ENCODE measurements around the gene ST3GAL4. TPM values are rescaled to one million over a fixed set of nuclear protein-coding genes. Genes with fewer than 3 reads are reported as not detected.

ST3GAL4 gene
- total RNA-seq, 6 experiments from 2014 or later, result 25.9 to 34.6 (median 30.0) TPM

DNA sequence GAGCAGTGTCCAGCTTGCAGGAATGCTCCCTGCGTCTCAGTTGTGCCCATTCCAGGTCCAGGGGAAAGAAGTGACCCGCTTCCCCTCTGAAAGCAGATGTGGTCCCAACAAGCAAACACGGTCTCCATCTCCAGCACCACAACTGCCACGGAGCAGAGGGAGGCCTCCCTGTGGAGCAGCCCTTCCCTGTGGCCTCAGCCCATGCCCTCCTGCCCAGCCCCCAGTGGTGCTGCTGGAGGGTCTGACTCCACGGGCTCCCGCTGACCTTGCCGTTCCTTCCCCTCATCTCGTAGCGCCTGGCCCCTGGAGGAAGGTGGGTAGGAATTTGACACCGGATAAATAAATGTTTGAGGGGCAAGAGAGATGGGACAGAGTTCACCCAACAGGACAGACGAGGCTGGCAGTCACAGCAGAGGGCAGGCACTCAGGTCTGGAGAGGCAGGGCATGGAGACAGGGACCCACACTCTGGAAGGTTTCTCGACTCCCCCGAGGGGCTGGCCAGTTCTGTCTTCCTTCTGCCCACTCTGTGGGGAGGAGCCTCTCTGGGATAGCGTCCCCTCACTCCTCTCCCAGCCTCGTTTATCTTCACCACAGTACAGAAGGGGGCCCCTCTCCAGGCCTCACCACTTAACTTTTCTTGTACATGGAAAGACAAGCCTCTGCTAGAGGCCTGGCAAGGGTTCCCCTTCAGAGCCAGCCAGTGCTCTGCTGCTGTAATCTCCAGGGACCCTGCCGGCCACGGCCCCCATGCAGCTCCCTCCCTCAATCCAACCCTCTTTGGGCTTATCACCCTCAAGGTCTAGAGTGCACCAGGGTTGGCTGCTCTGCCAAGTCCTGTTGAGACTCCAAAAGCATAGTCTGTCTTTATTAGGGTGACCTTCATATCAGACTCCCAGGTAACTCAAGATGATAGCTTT is 7.5 kb upstream of the ST3GAL4 start:
- TF ChIP-seq, protein P1, sequence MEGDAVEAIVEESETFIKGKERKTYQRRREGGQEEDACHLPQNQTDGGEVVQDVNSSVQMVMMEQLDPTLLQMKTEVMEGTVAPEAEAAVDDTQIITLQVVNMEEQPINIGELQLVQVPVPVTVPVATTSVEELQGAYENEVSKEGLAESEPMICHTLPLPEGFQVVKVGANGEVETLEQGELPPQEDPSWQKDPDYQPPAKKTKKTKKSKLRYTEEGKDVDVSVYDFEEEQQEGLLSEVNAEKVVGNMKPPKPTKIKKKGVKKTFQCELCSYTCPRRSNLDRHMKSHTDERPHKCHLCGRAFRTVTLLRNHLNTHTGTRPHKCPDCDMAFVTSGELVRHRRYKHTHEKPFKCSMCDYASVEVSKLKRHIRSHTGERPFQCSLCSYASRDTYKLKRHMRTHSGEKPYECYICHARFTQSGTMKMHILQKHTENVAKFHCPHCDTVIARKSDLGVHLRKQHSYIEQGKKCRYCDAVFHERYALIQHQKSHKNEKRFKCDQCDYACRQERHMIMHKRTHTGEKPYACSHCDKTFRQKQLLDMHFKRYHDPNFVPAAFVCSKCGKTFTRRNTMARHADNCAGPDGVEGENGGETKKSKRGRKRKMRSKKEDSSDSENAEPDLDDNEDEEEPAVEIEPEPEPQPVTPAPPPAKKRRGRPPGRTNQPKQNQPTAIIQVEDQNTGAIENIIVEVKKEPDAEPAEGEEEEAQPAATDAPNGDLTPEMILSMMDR (IDR thresholded peaks at IDR 0.05), result no peak
- DNase-seq, result no peak
- H3K4me1 Mint-ChIP-seq (ENCODE audit: low read depth), result peaks cover 54% of the 10 kb centered on the region
- H3K9me3 Mint-ChIP-seq, result no peaks in the 10 kb centered on the region
- H3K27ac Mint-ChIP-seq, result peak overlapping the region; percentile 69
- H3K27me3 Mint-ChIP-seq (ENCODE audit: insufficient read depth), result no peaks in the 10 kb centered on the region; the same call in 1 of the 2 replicates
- H3K4me3 Mint-ChIP-seq, result no peak overlapping the region
- peaks cover 29% of the 10 kb centered on the region for H3K36me3 Mint-ChIP-seq (ENCODE audit: low read depth)

DNA sequence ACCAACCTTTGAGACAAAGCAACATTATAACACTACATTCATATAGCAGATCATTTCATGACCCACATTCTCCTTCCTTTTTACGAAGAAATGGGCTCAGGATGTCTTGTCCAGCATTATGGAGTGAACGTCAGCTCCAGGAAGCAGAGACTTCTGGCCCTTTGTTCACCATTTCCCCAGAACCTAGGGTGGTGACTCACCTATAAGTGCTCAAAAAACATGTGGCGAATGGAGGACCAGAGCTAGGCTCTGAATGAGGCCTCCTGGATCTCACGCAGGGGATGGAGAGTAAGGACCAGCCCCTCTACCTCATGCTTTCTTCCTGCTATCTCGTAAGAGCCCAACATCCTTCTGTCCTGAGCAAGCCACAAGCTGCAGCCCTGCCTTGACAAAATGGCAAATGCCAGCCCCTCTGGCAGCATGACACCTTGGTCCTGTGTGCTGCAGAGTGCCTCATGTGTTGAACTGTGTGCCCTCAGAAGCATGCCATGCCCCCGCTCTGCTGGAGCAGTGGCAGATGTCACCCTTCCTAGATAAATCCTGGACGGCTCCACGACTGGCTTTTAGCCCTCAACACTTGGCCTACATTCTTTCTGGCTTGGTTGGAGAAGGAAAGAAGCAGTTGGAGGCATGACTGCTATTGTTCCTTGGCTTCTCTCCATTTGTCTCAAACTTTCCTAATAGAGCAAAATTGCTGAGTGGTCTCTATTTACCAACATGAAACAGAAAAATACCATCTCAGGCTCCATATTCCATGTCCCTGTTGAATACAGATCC is 6.5 kb upstream of the ST3GAL4 start:
- no peak overlapping the region; the same call in 1 of the 2 replicates for H3K4me3 Mint-ChIP-seq
- no peaks in the 10 kb centered on the region; the same call in 1 of the 2 replicates for H3K27me3 Mint-ChIP-seq (ENCODE audit: insufficient read depth)
- H3K4me1 Mint-ChIP-seq (ENCODE audit: low read depth), result peaks cover 59% of the 10 kb centered on the region
- peak overlapping the region; percentile 69 for H3K27ac Mint-ChIP-seq
- TF ChIP-seq, protein P1 (IDR thresholded peaks at IDR 0.05), result no peak
- DNase-seq, result peak; percentile 36
- H3K9me3 Mint-ChIP-seq, result no peaks in the 10 kb centered on the region
- peaks cover 24% of the 10 kb centered on the region for H3K36me3 Mint-ChIP-seq (ENCODE audit: low read depth)

DNA sequence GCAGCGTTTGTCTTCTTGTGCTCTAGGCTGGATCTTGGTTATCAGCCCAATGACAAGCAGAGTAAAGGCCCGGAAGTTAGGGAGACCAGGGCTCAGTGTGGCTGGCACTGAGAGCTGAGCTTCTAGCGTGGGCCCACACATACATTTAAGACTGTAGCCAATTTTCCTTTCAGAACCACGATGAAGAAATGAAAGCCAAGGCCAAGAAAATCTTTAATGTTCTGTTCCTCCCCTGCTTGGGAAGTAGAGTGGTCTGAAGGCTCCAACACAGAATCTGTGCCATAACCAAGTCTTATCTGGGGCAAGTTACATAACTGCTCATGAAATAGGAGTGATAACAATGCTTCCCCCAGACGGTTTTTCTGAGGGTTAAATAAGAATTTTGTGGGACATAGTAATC is 4.7 kb upstream of the ST3GAL4 start:
- TF ChIP-seq, protein P1 (IDR thresholded peaks at IDR 0.05), result no peak
- DNase-seq, result no peak
- H3K4me1 Mint-ChIP-seq (ENCODE audit: low read depth), result peaks cover 65% of the 10 kb centered on the region
- H3K27me3 Mint-ChIP-seq (ENCODE audit: insufficient read depth), result peaks cover 2% of the 10 kb centered on the region; the same call in 1 of the 2 replicates
- no peaks in the 10 kb centered on the region for H3K9me3 Mint-ChIP-seq
- peaks cover 32% of the 10 kb centered on the region for H3K36me3 Mint-ChIP-seq (ENCODE audit: low read depth)
- H3K4me3 Mint-ChIP-seq, result peak overlapping the region; percentile 53; the same call in 1 of the 2 replicates
- H3K27ac Mint-ChIP-seq, result peak overlapping the region; percentile 67

DNA sequence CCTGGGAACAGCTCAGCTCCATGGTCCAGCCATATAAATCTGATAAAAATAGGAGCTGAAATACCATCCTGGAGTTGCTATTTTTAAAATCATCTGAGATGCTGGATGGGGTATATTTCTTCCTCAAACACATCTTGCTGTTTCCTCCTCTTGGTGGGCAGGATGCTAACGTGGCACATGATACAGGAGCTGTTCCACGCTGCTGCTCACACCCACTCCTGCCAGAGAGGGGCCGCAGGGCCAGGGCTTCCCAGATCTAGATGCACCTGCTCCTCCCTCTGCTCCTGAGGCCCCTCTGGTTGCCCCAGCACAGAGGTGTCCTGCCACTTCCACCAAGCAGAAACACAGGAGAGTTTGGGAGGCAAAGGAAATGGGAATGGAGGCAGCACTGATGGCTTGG is 3.3 kb upstream of the ST3GAL4 start:
- Mint-ChIP-seq H3K36me3 (ENCODE audit: low read depth) (peaks cover 32% of the 10 kb centered on the region), H3K27ac (peak overlapping the region; percentile 97), H3K4me3 (peak overlapping the region; percentile 91; the same call in 1 of the 2 replicates), H3K4me1 (ENCODE audit: low read depth) (peaks cover 65% of the 10 kb centered on the region), H3K9me3 (no peaks in the 10 kb centered on the region), H3K27me3 (ENCODE audit: insufficient read depth) (peaks cover 2% of the 10 kb centered on the region; the same call in 1 of the 2 replicates)
- TF ChIP-seq, protein P1 (IDR thresholded peaks at IDR 0.05), result no peak
- DNase-seq, result no peak

DNA sequence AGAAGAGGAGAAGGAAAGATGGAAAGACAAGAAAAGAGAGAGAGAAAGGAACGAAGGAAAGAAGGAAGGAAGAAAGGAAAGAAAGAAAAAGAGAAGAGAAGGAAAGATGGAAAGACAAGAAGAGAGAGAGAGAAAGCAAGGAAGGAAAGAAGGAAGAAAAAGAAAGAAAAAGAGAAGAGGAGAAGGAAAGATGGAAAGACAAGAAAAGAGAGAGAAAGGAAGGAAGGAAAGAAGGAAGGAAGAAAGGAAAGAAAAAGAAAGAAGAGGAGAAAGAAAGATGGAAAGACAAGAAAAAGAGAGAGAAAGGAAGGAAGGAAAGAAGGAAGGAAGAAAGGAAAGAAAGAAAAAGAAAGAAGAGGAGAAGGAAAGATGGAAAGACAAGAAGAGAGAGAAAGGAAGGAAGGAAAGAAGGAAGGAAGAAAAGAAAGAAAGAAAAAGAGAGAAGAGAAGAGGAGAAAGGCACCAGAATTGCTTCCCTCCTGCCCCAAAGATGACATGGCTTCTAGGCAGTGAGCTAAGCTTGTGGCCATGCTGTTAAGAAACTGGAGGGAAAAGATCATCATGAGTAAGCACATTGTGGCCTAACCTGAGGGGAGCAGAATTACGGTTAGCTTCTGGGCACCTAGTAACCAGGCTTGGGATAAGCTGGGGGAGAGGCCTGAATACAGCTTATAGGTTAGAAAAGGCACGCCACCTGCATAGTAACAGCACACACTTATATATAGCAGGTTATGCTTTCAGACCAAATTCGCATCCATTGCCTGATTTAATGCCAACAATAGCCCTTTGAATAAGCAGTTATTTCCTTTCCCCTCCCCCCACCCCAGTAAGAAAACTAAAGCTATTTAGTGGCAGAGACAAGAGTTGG is 2.3 kb upstream of the ST3GAL4 start:
- peak; percentile 81 for DNase-seq
- peak overlapping the region; percentile 91 for H3K4me3 Mint-ChIP-seq
- H3K4me1 Mint-ChIP-seq (ENCODE audit: low read depth), result peaks cover 73% of the 10 kb centered on the region
- H3K36me3 Mint-ChIP-seq (ENCODE audit: low read depth), result peaks cover 32% of the 10 kb centered on the region
- H3K27ac Mint-ChIP-seq, result peak overlapping the region; percentile 97
- H3K9me3 Mint-ChIP-seq, result no peaks in the 10 kb centered on the region
- TF ChIP-seq, protein P1 (IDR thresholded peaks at IDR 0.05), result no peak
- H3K27me3 Mint-ChIP-seq (ENCODE audit: insufficient read depth), result peaks cover 2% of the 10 kb centered on the region; the same call in 1 of the 2 replicates

All from HFFc6 (cell line).